Epithelial cell of proximal tubule (primary cell): ENCODE measurements around the gene CXCL14. TPM values are rescaled to one million over a fixed set of nuclear protein-coding genes. Genes with fewer than 3 reads are reported as not detected.

Source experiments
- DNase-seq: peaks from one replicate; pipeline ENCODE4 v3.0.0-alpha.2; 2011; ENCODE audit warnings: low read depth
- H3K4me3 ChIP-seq: 2 replicates; pipeline ENCODE4 v1.5.1; 2011; ENCODE audit warnings: low read depth, mild to moderate bottlenecking, low read length
- CTCF ChIP-seq: conservative IDR thresholded peaks from 2 replicates; pipeline ENCODE4 v1.5.1; 2012; ENCODE audit warnings: low read depth, mild to moderate bottlenecking, low read length
- total RNA-seq: library from RNA; depleted of rRNA; stranded (reverse); fragments of >200 nt; gene quantifications from 2 replicates; pipeline ENCODE4 v1.2.3, GENCODE V29; 2015

Gene CXCL14
- total RNA-seq, 1 donor from 2014 or later = 0.06 TPM

GRCh38 chr5:135521964-135522363, 56.8 kb downstream of the CXCL14 start:
- no peak overlapping the region for H3K4me3 ChIP-seq
- no peak for TF ChIP-seq CTCF
- DNase-seq = no peak

Other genes starting within 250 kb of the CXCL14 start
- gene MACROH2A1, start 179.8 kb downstream of the CXCL14 start, total RNA-seq = 390 and 403 TPM in 2 replicates
- gene DCANP1, start 131.6 kb downstream of the CXCL14 start, total RNA-seq = not detected in 2 replicates
- not detected in 2 replicates for gene TIFAB, start 126.6 kb downstream of the CXCL14 start, total RNA-seq
- gene NEUROG1, start 43.0 kb downstream of the CXCL14 start, total RNA-seq = not detected in 2 replicates